K562 (cell line): Measurements from ENCODE around the gene CHMP1A. TPM values are rescaled to one million over a fixed set of nuclear protein-coding genes. Genes with fewer than 3 reads are reported as not detected.

Experiments used
- ATAC-seq: fragments of 200-7000 bp; cut with Tn5 transposase; 3 replicates; pipeline ENCODE4 v1.9.1; 2020; ENCODE audit warnings: moderate library complexity
- BruUV-seq: library from RNA; stranded (reverse); fragments of 400-500 nt; replicated peaks from 2 replicates; lab custom pipeline; 2021; lab: Mats Ljungman, UMichigan
- CTCF ChIA-PET: fragments of 300-600 bp; formaldehyde crosslinking; extraction: SDS; loops from one replicate; lab custom pipeline; 2021; ENCODE audit warnings: low intra/inter-chr PET ratio; lab: Yijun Ruan, JAX
- POLR2A ChIA-PET: fragments of 300-600, 350-650 bp; sonication (Branson Sonifier 250); formaldehyde crosslinking; extraction: SDS; loops from one replicate; lab custom pipeline; 2021; ENCODE audit warnings: antibody characterized with exemption, inconsistent platforms; lab: Yijun Ruan, JAX
- DNase-seq, 4 experiments: peaks; one replicate each; pipeline versions ENCODE4 v3.0.0 to v3.0.0-alpha.2; 2011 to 2018; ENCODE audit warnings: low spot score in 3 of 4, mixed read lengths in 3 of 4; ENCODE audit errors: extremely low read depth in 1 of 4
- FAIRE-seq: peaks from 2 replicates; lab custom pipeline; 2011; peaks lifted over from hg19 to GRCh38; lab: Jason Lieb, UNC
- H2AFZ ChIP-seq: 2 replicates; pipeline ENCODE4 v1.6.0; 2011; ENCODE audit warnings: low read depth, low read length, control low read depth, inconsistent platforms
- H3K27ac ChIP-seq: fragments of 200-600 bp; 3 replicates; pipeline ENCODE4 v1.8.0; 2011; ENCODE audit warnings: low read depth, mild to moderate bottlenecking, control low read depth, inconsistent platforms, low read length, moderate library complexity, mixed read lengths; ENCODE audit errors: extremely low read depth
- H3K27me3 ChIP-seq, 2 experiments: fragments of 300-600 bp in 1 of 2; 2 replicates in 1 of 2; 3 replicates in 1 of 2; pipeline versions ENCODE4 v1.6.0 to v1.8.0; 2011; ENCODE audit warnings: inconsistent platforms in 2 of 2, low read length in 2 of 2, mild to moderate bottlenecking in 1 of 2, mixed read lengths in 1 of 2, moderate library complexity in 1 of 2; ENCODE audit not compliant: control insufficient read depth in 2 of 2, insufficient read depth in 2 of 2
- H3K36me3 ChIP-seq: fragments of 300-600 bp; 3 replicates; pipeline ENCODE4 v1.8.0; 2011; ENCODE audit warnings: mild to moderate bottlenecking, low read length, inconsistent platforms; ENCODE audit not compliant: control insufficient read depth, insufficient read depth
- H3K4me1 ChIP-seq, 2 experiments: fragments of 200-600 bp in 1 of 2; replicated peaks in 1 of 2; 2 replicates in 1 of 2; 3 replicates in 1 of 2; pipeline versions ENCODE4 v1.5.1 to v1.8.0; 2011; ENCODE audit warnings: inconsistent platforms in 2 of 2, low read length in 2 of 2, mild to moderate bottlenecking in 1 of 2, mixed read lengths in 1 of 2, moderate library complexity in 1 of 2; ENCODE audit not compliant: control insufficient read depth in 2 of 2, insufficient read depth in 2 of 2
- H3K4me2 ChIP-seq: 2 replicates; pipeline ENCODE4 v1.6.1; 2011; ENCODE audit warnings: low read length, control low read depth, inconsistent platforms, mixed read lengths; ENCODE audit not compliant: insufficient read depth
- H3K4me3 ChIP-seq: fragments of 200-600 bp; sonication (generic), shearing (Covaris generic); 2 replicates; pipeline ENCODE4 v1.5.1; 2016; ENCODE audit warnings: control low read depth, inconsistent platforms
- H3K79me2 ChIP-seq: fragments of 200-600 bp; 3 replicates; pipeline ENCODE4 v1.8.0; 2011; ENCODE audit warnings: low read length, inconsistent platforms; ENCODE audit not compliant: control insufficient read depth, insufficient read depth
- H3K9ac ChIP-seq, 2 experiments: 2 replicates each; pipeline versions ENCODE4 v1.6.0 to v1.6.1; 2011; ENCODE audit warnings: low read depth in 2 of 2, low read length in 2 of 2, control low read depth in 1 of 2, inconsistent platforms in 1 of 2, mild to moderate bottlenecking in 1 of 2, mixed read lengths in 1 of 2; ENCODE audit not compliant: insufficient read depth in 1 of 2
- H3K9me1 ChIP-seq: one replicate; pipeline ENCODE4 v1.6.0; 2011; ENCODE audit warnings: inconsistent platforms, mild to moderate bottlenecking, low read length, moderate library complexity; ENCODE audit not compliant: control insufficient read depth, insufficient read depth
- H3K9me3 ChIP-seq: replicated peaks from 2 replicates; pipeline ENCODE4 v1.5.1; 2011; ENCODE audit warnings: low read depth, low read length, inconsistent platforms; ENCODE audit not compliant: control insufficient read depth, insufficient read depth
- H4K20me1 ChIP-seq: replicated peaks from 2 replicates; pipeline ENCODE4 v1.6.1; 2011; ENCODE audit warnings: low read length, inconsistent platforms, mixed read lengths; ENCODE audit not compliant: control insufficient read depth, insufficient read depth
- ARNT ChIP-seq, 2 experiments: fragments of 450-650 bp; IDR thresholded peaks; 2 replicates each; pipeline ENCODE4 v1.6.1; 2016; ENCODE audit warnings: mild to moderate bottlenecking in 1 of 2
- CC2D1A ChIP-seq: fragments of 450-650 bp; IDR thresholded peaks from 2 replicates; pipeline ENCODE4 v1.6.1; 2017; ENCODE audit warnings: mild to moderate bottlenecking
- IRF1 ChIP-seq: sonication (generic); formaldehyde crosslinking; IDR thresholded peaks from 2 replicates; pipeline ENCODE4 v1.8.0; 2022; ENCODE audit warnings: missing genetic modification reagents, mild to moderate bottlenecking, borderline replicate concordance
- MBD1 ChIP-seq: fragments of 250-450 bp; sonication (Bioruptor Pico); IDR thresholded peaks from 2 replicates; pipeline ENCODE4 v1.8.0; 2022; ENCODE audit warnings: inconsistent platforms
- MYNN ChIP-seq, 2 experiments: sonication (generic); formaldehyde crosslinking in 1 of 2; IDR thresholded peaks; 2 replicates each; pipeline versions ENCODE4 v1.5.0 to v1.6.1; 2016 to 2020; ENCODE audit warnings: antibody characterized with exemption in 1 of 2, missing genetic modification reagents in 1 of 2
- POLR2G ChIP-seq: fragments of 200-400 bp; formaldehyde crosslinking; IDR thresholded peaks from 2 replicates; pipeline ENCODE4 v1.6.1; 2017; ENCODE audit warnings: low read depth, mild to moderate bottlenecking, antibody characterized with exemption, low read length, moderate library complexity
- POLR3G ChIP-seq: IDR thresholded peaks from 2 replicates; pipeline ENCODE4 v1.6.1; 2011; ENCODE audit not compliant: insufficient read length, insufficient replicate concordance; ENCODE audit errors: extremely low read depth
- RNF2 ChIP-seq: sonication (generic); IDR thresholded peaks from 2 replicates; pipeline ENCODE4 v1.6.1; 2016
- TAF1 ChIP-seq: IDR thresholded peaks from 2 replicates; pipeline ENCODE4 v1.6.1; 2011; ENCODE audit warnings: mild to moderate bottlenecking, low read length, moderate library complexity; ENCODE audit not compliant: insufficient read depth, control insufficient read depth, severe bottlenecking; ENCODE audit errors: extremely low read depth
- ZKSCAN3 ChIP-seq: fragments of 250-450 bp; sonication (Bioruptor Pico); IDR thresholded peaks from 2 replicates; pipeline ENCODE4 v1.4.0; 2020
- WGBS: fragments of 100-300 bp; shearing (Covaris generic); methylation state at CpG from one replicate; pipeline ENCODE4 v1.1.6; 2016; ENCODE audit warnings: low coverage, mixed read lengths; ENCODE audit not compliant: insufficient coverage; ENCODE audit errors: missing lambda C conversion rate; 5-methylcytosine and 5-hydroxymethylcytosine counted together
- in situ Hi-C: fragments of 300-500 bp; cut with MboI; formaldehyde crosslinking; loops from 4 replicates; pipeline ENCODE4 v1.15.0; 2018; ENCODE audit warnings: inconsistent platforms, mixed read lengths
- intact Hi-C: fragments of 100-400 bp; cut with micrococcal nuclease; formaldehyde crosslinking; loops from 2 replicates; pipeline ENCODE4 v1.14.2; 2022
- polyA plus RNA-seq, 8 experiments: library from polyadenylated mRNA; depleted of rRNA in 4 of 8; stranded (reverse) in 5 of 8; unstranded in 3 of 8; fragments of >200 nt; fragmentation: Nextera tagmentation in 2 of 8; fragmentation: Illumina TruSeq in 1 of 8; extraction: Ambion mirVana in 2 of 8; extraction: Trizol in 1 of 8; gene quantifications; 2 replicates each; pipeline versions ENCODE4 v1.2.1 to v1.2.3, GENCODE V29; 2011 to 2014; ENCODE audit warnings: inconsistent platforms in 1 of 8, missing spikeins in 1 of 8
- total RNA-seq, 7 experiments: library from RNA; depleted of rRNA in 6 of 7; stranded (reverse); fragments of >200 nt in 6 of 7; fragmentation: Illumina TruSeq in 2 of 7; extraction: Trizol in 2 of 7; gene quantifications; 2 replicates each; pipeline versions ENCODE4 v1.2.1 to v1.2.3, GENCODE V29; 2011 to 2021; ENCODE audit warnings: low replicate concordance in 1 of 7

CHMP1A gene
- total and polyA plus RNA-seq, 9 of the 15 experiments (the other 6 are each of a cell fraction or from before 2014, with no cell fraction given), result 0.83 to 79.9 (median 45.2) TPM

- TF ChIP-seq ARNT (IDR thresholded peaks at IDR 0.05) (no peak), CC2D1A (no peak), RNF2 (no peak), MBD1 (CRISPR knock-in tag) (no peak), MYNN (IDR thresholded peaks at IDR 0.05) (no peak), MYNN (CRISPR knock-in tag; IDR thresholded peaks at IDR 0.05) (no peak), POLR3G (no peak)
Measured at GRCh38 chr16:89643769-89644300, 13.7 kb downstream of the CHMP1A start (continued).

DNA sequence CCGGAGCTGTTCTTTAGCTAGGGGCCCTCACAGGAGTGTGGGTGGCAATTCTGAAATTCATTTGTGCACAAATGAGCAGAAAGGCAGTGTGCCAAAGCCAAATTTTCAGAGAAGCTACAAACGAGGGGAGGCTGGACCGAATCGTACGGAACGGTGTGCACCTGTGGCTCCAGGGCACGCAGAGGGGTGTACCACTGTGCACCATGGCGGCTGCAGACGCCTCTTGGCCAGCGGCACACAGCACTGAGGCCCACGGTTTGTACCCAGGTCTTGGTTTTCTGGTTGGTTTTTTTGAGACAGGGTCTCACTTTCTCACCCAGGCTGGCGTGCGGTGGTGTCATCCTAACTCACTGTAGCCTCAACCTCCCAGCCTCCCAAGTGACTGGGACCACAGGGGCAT, 14.9 kb downstream of the CHMP1A start:
- TF ChIP-seq POLR2G (peak; percentile 42; the same call in 1 of the 2 replicates), ZKSCAN3 (no peak), TAF1 (no peak), IRF1 (CRISPR knock-in tag) (no peak)
- Histone ChIP-seq H3K4me2 (no peak overlapping the region), H2AFZ (no peak overlapping the region), H3K9me3 (no peaks in the 10 kb centered on the region), H3K36me3 (peaks cover 26% of the 10 kb centered on the region; the same call in 2 of the 3 replicates), H3K9me1 (no peaks in the 10 kb centered on the region), H3K27ac (no peak overlapping the region), H3K27me3 (no peaks in the 10 kb centered on the region), H3K4me3 (no peak overlapping the region), H4K20me1 (no peaks in the 10 kb centered on the region), H3K79me2 (no peaks in the 10 kb centered on the region; the same call in 2 of the 3 replicates), H3K4me1 (peaks cover 0 to 49% of the 10 kb centered on the region in 2 experiments; a peak in 3 of 5 replicates), H3K9ac (peak overlapping the region in 1 of 2 experiments; percentile 37; a peak in 2 of 4 replicates)
- WGBS, result 36% methylated on average over 12 of the region's 13 CpGs
- no TSS peak for BruUV-seq
- no peak for FAIRE-seq
- no peak for ATAC-seq
- POLR2A ChIA-PET, result interaction anchor here (0.6 to 1.6 kb wide), 7 partner anchors 9 to 402 kb away, joined by 3 to 7 read pairs (median 5); no protein-coding TSS in a partner anchor
- CTCF ChIA-PET, result interaction anchor here (0.6 kb wide), 1 partner anchor 43 kb away, joined by 3 read pairs; no protein-coding TSS in a partner anchor
- in situ Hi-C loops (no loop called here), intact Hi-C loops (loop anchor here (10.0 kb wide), 1 partner anchor 68 kb away; the partner anchor contains the start of gene CPNE7)
- no peak for DNase-seq
